GM13976 (cell line): ENCODE results near the gene DCC.

Experiments
- DNase-seq: peaks from one replicate; pipeline ENCODE4 v3.0.0; 2012; ENCODE audit warnings: low spot score
- in situ Hi-C: fragments of 300-500 bp; cut with MboI; formaldehyde crosslinking; loops from one replicate; pipeline ENCODE4 v1.12.0; 2022; ENCODE audit warnings: low sequenced_read_pairs, mixed read lengths, inconsistent platforms; ENCODE audit not compliant: unreplicated experiment
- TF ChIP-seq, protein P1 (sequence below): IDR thresholded peaks from 2 replicates; pipeline ENCODE4 v1.5.1; 2012; ENCODE audit warnings: borderline replicate concordance, mild to moderate bottlenecking; ENCODE audit not compliant: insufficient read depth; ENCODE audit errors: extremely low read depth, missing control alignments, control extremely low read depth

DCC gene

GRCh38 chr18:52426041-52426440, 86.0 kb downstream of the DCC start:
- DNase-seq = no peak
- in situ Hi-C loops = no loop called here
- TF ChIP-seq, protein P1, sequence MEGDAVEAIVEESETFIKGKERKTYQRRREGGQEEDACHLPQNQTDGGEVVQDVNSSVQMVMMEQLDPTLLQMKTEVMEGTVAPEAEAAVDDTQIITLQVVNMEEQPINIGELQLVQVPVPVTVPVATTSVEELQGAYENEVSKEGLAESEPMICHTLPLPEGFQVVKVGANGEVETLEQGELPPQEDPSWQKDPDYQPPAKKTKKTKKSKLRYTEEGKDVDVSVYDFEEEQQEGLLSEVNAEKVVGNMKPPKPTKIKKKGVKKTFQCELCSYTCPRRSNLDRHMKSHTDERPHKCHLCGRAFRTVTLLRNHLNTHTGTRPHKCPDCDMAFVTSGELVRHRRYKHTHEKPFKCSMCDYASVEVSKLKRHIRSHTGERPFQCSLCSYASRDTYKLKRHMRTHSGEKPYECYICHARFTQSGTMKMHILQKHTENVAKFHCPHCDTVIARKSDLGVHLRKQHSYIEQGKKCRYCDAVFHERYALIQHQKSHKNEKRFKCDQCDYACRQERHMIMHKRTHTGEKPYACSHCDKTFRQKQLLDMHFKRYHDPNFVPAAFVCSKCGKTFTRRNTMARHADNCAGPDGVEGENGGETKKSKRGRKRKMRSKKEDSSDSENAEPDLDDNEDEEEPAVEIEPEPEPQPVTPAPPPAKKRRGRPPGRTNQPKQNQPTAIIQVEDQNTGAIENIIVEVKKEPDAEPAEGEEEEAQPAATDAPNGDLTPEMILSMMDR = no peak

DNA sequence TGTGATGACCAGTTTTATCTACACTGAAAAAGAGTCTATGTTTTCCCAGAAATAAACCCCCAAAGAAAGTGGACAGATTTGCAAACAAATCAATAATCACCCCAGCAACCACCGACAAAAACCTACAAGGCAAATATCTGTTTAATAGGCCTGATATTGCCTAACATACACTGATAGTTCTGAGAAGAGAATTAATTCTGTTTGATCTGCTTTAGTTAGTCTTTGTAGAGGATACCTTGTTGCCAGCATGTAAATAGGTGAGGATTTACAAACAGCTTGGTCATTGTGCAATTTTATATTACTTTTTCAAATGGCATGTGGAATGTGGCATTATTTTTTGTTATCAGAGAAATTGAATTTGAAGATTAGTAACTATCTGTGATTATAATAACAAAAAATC, 86.5 kb downstream of the DCC start:
- no peak for DNase-seq
- TF ChIP-seq, protein P1 = no peak
- in situ Hi-C loops = no loop called here

- in situ Hi-C loops = no loop called here
These were observed 87.7 kb downstream of the DCC start for GRCh38 chr18:52427521-52428175.

GRCh38 chr18:52431683-52432082, 91.7 kb downstream of the DCC start:
- in situ Hi-C loops = no loop called here
- DNase-seq = no peak
- TF ChIP-seq, protein P1 = no peak

More at GRCh38 chr18:52427521-52428175, 87.7 kb downstream of the DCC start:
- TF ChIP-seq, protein P1 = no peak
- DNase-seq = no peak

DNA sequence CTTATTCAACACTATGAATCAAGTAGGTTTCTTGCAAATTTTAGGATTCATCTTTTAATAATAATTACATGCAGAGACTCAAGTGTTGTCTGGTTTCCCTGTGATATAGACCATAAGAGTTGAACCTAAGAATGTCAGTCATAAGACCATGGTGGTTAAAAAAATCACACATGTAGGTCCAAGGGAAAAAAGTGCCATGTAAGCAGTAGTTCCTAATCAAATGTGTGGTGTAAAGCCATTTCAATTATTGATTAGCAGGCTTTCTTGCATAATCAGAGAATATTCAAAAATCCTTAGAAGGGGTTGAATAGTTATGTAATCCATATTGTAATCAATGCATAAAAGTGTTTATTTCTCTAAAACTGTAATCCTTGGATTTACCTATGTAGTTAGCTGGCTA, 93.8 kb downstream of the DCC start:
- TF ChIP-seq, protein P1 = no peak
- DNase-seq = no peak
- in situ Hi-C loops = no loop called here

- in situ Hi-C loops = no loop called here
These were observed 95.3 kb downstream of the DCC start for GRCh38 chr18:52435301-52435700.

More at GRCh38 chr18:52435301-52435700, 95.3 kb downstream of the DCC start:
- no peak for DNase-seq
- TF ChIP-seq, protein P1 = no peak
